Cardiac fibroblast (primary cell): ENCODE results near the gene NAA20.

ENCODE experiments used
- DNase-seq, 2 donors: peaks; one replicate each; pipeline versions ENCODE4 v3.0.0 to v3.0.0-alpha.2; 2010; ENCODE audit warnings: low read depth in 2 of 2
- H3K4me3 ChIP-seq, 2 donors: replicated peaks in 1 of 2; 1 replicate in 1 of 2; 2 replicates in 1 of 2; pipeline ENCODE4 v1.5.1; 2011; ENCODE audit warnings: low read depth in 2 of 2, low read length in 2 of 2, mild to moderate bottlenecking in 2 of 2, moderate library complexity in 1 of 2
- TF ChIP-seq, protein P1 (sequence below): IDR thresholded peaks from one replicate; pipeline ENCODE4 v1.5.1; 2011; ENCODE audit warnings: low read depth, mild to moderate bottlenecking, low read length, inconsistent platforms

The NAA20 gene

DNA sequence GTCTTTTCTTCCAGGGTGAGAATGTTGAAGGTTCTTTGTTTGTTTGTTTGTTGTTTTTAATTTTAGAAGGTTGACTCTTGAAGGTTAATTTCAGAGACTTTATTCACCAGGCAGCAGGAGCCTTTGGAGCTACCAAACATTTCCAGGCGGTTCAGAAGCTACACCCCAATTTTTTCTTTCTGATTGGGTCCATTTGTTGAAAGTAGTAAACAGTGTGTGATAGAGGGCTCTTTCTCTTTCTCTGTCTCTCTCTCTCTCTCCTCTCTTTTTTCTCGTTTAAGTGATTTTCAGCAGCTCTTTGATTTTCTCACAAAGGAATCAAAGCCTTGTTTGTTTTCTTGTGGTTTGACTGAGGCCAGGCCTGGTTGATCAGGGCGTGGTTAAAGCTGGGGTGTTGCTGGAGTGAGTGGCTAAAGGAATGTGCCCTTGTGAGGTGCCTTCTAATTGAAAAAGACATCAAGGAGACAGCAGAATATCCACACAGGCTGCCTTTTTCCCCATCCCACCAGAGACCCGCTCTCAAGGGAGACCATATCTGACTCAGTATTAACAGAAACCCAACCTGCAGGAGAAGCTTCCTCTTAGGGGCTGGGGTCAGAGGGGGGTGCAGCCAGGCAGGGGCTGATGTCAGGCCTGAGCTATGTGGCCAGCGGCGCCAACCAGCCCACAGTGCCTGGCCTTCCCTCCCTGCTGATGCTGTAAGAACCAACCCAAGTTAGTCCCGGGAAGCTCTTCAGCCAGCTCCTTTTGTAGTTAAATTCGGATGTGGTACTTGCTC is 40.4 kb upstream of the NAA20 start:
- H3K4me3 ChIP-seq: peak overlapping the region; percentile 58 to 72
- DNase-seq: peak; percentile 81 to 89
- TF ChIP-seq, protein P1, sequence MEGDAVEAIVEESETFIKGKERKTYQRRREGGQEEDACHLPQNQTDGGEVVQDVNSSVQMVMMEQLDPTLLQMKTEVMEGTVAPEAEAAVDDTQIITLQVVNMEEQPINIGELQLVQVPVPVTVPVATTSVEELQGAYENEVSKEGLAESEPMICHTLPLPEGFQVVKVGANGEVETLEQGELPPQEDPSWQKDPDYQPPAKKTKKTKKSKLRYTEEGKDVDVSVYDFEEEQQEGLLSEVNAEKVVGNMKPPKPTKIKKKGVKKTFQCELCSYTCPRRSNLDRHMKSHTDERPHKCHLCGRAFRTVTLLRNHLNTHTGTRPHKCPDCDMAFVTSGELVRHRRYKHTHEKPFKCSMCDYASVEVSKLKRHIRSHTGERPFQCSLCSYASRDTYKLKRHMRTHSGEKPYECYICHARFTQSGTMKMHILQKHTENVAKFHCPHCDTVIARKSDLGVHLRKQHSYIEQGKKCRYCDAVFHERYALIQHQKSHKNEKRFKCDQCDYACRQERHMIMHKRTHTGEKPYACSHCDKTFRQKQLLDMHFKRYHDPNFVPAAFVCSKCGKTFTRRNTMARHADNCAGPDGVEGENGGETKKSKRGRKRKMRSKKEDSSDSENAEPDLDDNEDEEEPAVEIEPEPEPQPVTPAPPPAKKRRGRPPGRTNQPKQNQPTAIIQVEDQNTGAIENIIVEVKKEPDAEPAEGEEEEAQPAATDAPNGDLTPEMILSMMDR: no peak

DNA sequence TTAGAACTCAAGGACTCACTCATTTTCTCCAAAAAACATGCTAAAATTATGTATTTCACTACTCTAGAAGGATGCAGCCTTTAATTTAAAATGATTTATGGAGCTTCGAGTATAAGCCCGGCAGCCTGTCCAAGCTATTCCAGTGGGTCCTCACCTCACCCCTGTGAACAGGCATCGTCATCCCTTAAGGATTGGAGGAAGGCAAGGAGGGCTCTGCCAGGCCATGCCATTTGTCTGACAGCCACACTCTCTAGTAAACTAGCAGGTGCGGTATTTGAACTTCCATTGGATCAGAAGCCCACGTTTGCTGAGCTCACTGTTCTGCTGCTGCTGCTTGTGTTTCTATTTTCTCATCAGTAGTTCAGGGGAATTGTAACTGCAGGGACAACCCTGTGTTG is 39.8 kb upstream of the NAA20 start:
- peak overlapping the region; percentile 58 to 72 for H3K4me3 ChIP-seq
- TF ChIP-seq, protein P1: no peak
- DNase-seq: no peak

- TF ChIP-seq, protein P1: no peak
- H3K4me3 ChIP-seq: peak overlapping the region in 1 of 2 donors; percentile 72
Observed at GRCh38 chr20:19978511-19979210, 38.5 kb upstream of the NAA20 start.

DNA sequence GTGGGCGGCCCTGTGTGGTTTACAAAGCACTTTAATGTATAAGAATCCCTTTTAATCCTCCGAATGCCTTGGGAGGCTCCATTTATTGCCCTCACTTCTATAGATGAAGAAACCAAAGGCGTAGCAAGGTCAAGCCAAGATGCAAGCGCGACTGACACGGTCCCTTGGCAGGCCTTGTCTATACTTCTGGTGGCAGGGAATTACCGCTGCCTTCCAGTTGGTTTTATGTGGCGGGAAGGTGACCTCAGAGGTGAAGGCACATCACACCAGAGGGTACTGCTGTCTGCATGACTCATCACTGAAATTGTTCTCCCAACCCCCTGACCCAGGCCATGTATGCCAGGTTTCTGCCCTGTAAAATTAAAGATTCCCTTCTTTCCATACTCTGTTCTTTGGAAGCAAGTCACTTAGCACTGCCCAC is 36.1 kb upstream of the NAA20 start:
- peak in 1 of 2 donors; percentile 38 for DNase-seq
- TF ChIP-seq, protein P1: no peak
- no peak overlapping the region for H3K4me3 ChIP-seq

More at GRCh38 chr20:19978511-19979210, 38.5 kb upstream of the NAA20 start:
- DNase-seq: no peak

DNA sequence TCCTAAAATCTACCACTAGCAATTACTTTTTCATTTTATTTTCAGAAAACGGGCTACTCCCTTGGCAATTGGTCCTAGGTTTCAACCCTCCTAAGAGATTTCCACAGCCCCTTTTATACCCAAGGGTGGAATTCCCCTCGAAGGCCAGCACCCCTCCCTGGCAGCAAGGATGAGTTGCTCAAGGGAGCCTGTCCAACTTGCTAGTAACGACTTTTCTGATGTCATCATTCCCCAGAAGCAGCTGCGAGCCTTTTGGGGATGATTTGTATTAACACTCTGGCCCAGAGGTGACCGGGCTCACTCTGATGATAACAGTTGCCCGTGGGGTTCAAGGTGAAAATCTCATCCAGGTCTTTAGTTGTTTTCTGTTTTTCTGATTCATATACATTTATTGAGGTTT is 30.7 kb upstream of the NAA20 start:
- DNase-seq: peak; percentile 52 to 86

GRCh38 chr20:19987046-19987445 is 30.1 kb upstream of the NAA20 start:
- TF ChIP-seq, protein P1: no peak
- DNase-seq: no peak
- no peak overlapping the region for H3K4me3 ChIP-seq

More for the DNA sequence above, 30.7 kb upstream of the NAA20 start:
- TF ChIP-seq, protein P1: no peak
- H3K4me3 ChIP-seq: no peak overlapping the region
